A549 (cell line): ENCODE data around the gene RAPGEFL1.
"Not testable (repeated sequence)": the region's sequence is repeated elsewhere in the genome, so short reads cannot be mapped to it uniquely, and the experiment has no call there.

Experiments
- POLR2A ChIP-seq: IDR thresholded peaks from 2 replicates; pipeline ENCODE4 v1.6.1; 2012; ENCODE audit warnings: mild to moderate bottlenecking, low read length
- TF ChIP-seq, protein P1 (sequence below): fragments of >200 bp; sonication (Bioruptor Twin); formaldehyde crosslinking; IDR thresholded peaks from 3 replicates; pipeline ENCODE4 v1.5.1; 2016
- TF ChIP-seq, protein P2 (sequence below): IDR thresholded peaks from 2 replicates; pipeline ENCODE4 v1.6.1; 2012

DNA sequence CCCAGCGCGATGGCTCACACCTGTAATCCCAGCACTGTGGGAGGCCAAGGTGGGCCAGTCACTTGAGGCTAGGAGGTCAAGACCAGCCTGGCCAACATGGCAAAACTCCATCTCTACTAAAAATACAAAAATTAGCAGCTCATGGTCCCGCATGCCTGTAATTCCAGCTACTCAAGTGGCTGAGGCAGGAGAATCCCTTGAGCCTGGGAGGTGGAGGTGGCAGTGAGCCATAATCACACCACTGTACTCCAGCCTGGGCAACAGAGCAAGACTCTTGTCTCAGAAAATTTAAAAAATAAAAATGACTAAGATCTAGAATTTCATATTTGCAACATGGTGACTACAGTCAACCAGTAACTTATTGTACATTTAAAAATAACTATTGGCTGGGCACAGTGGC is 34.1 kb upstream of the RAPGEFL1 start:
- TF ChIP-seq, protein P1, sequence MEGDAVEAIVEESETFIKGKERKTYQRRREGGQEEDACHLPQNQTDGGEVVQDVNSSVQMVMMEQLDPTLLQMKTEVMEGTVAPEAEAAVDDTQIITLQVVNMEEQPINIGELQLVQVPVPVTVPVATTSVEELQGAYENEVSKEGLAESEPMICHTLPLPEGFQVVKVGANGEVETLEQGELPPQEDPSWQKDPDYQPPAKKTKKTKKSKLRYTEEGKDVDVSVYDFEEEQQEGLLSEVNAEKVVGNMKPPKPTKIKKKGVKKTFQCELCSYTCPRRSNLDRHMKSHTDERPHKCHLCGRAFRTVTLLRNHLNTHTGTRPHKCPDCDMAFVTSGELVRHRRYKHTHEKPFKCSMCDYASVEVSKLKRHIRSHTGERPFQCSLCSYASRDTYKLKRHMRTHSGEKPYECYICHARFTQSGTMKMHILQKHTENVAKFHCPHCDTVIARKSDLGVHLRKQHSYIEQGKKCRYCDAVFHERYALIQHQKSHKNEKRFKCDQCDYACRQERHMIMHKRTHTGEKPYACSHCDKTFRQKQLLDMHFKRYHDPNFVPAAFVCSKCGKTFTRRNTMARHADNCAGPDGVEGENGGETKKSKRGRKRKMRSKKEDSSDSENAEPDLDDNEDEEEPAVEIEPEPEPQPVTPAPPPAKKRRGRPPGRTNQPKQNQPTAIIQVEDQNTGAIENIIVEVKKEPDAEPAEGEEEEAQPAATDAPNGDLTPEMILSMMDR = not testable (repeated sequence)
- TF ChIP-seq POLR2A = not testable (repeated sequence)
- TF ChIP-seq, protein P2, sequence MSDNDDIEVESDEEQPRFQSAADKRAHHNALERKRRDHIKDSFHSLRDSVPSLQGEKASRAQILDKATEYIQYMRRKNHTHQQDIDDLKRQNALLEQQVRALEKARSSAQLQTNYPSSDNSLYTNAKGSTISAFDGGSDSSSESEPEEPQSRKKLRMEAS = not testable (repeated sequence)
